Large intestine (tissue), 12 donors: ENCODE data around the gene PRR20G. TPM values are rescaled to one million over a fixed set of nuclear protein-coding genes. Genes with fewer than 3 reads are reported as not detected.

Source experiments
- DNase-seq, 2 donors: peaks; one replicate each; pipeline versions ENCODE4 v3.0.0 to v3.0.0-alpha.2; 2013
- H3K27ac ChIP-seq: one replicate; pipeline ENCODE4 v1.5.1; 2013; ENCODE audit warnings: low read length
- H3K27me3 ChIP-seq: 2 replicates; pipeline ENCODE4 v1.6.1; 2013; ENCODE audit warnings: low read length; ENCODE audit not compliant: control insufficient read depth, insufficient read depth
- H3K36me3 ChIP-seq: 2 replicates; pipeline ENCODE4 v1.6.1; 2013; ENCODE audit warnings: low read length; ENCODE audit not compliant: control insufficient read depth, insufficient read depth
- H3K4me1 ChIP-seq: one replicate; pipeline ENCODE4 v1.6.1; 2013; ENCODE audit warnings: low read length; ENCODE audit not compliant: control insufficient read depth, insufficient read depth
- H3K4me3 ChIP-seq: one replicate; pipeline ENCODE4 v1.5.1; 2013; ENCODE audit warnings: low read length
- H3K9me3 ChIP-seq: one replicate; pipeline ENCODE4 v1.6.1; 2013; ENCODE audit warnings: mild to moderate bottlenecking, low read depth, low read length, moderate library complexity; ENCODE audit not compliant: control insufficient read depth
- WGBS: methylation state at CpG from one replicate; pipeline ENCODE4 v1.1.5; 2013; ENCODE audit warnings: low lambda C conversion rate; ENCODE audit not compliant: insufficient coverage; 5-methylcytosine and 5-hydroxymethylcytosine counted together
- long read RNA-seq, 11 donors: transcript quantifications; one replicate each; lab custom pipeline, GENCODE V29; 2026
- polyA plus RNA-seq: library from polyadenylated mRNA; unstranded; fragments of 120-200 nt; gene quantifications from one replicate; pipeline ENCODE4 v1.2.1, GENCODE V29; 2013

PRR20G gene
- polyA plus RNA-seq = not detected
- long read RNA-seq, donor 1 = 0 reads
- long read RNA-seq, donor 2 = 0 reads
- long read RNA-seq, donor 3 = 0 reads
- long read RNA-seq, donor 4 = 0 reads
- long read RNA-seq, donor 5 = 0 reads
- long read RNA-seq, donor 6 = 0 reads
- long read RNA-seq, donor 7 = 0 reads
- long read RNA-seq, donor 8 = 0 reads
- long read RNA-seq, donor 9 = 0 reads
- long read RNA-seq, donor 10 = 0 reads
- long read RNA-seq, donor 11 = 0 reads

GRCh38 chr3:127287840-127288239, at the start of gene PRR20G:
Gene PRR20G (minus strand): TSS chr3:127288046. CDS start chr3:127287365, 681 bp downstream.
- no peak for DNase-seq
- Histone ChIP-seq H3K36me3 (no peaks in the 10 kb centered on the region), H3K27me3 (no peaks in the 10 kb centered on the region), H3K27ac (no peak within 1 kb of the TSS), H3K4me3 (no peak within 1 kb of the TSS), H3K9me3 (peaks cover 10% of the 10 kb centered on the region), H3K4me1 (no peaks in the 10 kb centered on the region)
- WGBS = 100% methylated on average over 1 of the region's 17 CpGs

GRCh38 chr3:127337001-127337400, 49.2 kb upstream of the PRR20G start:
- peaks cover 51% of the 10 kb centered on the region for H3K27me3 ChIP-seq
- H3K9me3 ChIP-seq = peaks cover 8% of the 10 kb centered on the region
- no peaks in the 10 kb centered on the region for H3K4me1 ChIP-seq
- no CpG with 5 or more reads among the region's 7 CpGs for WGBS
- no peak overlapping the region for H3K4me3 ChIP-seq
- no peak overlapping the region for H3K27ac ChIP-seq
- no peak for DNase-seq
- H3K36me3 ChIP-seq = no peaks in the 10 kb centered on the region

DNA sequence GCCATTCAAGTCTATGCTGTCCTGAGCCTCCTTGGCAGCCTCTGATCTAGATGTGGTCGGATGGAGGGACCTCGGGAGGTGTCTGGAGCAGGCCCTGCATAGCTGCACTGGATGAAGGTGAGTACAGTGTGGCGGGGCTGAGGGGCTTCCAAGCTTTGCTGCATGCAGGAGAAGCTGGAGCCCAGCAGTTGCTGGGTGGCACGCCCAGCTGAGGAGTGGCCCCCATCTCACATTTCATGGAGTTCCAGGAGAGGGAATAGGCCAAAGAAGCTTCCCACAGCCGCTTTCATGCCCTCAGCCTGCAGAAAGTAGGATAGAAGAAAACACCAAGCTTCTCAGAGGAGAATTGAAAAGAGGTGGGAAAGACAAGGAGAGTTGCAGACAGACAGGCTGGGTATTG, 48.3 kb upstream of the PRR20G start:
- no peak for DNase-seq
- Histone ChIP-seq H3K4me3 (no peak overlapping the region), H3K36me3 (no peaks in the 10 kb centered on the region), H3K9me3 (peaks cover 8% of the 10 kb centered on the region), H3K4me1 (no peaks in the 10 kb centered on the region), H3K27me3 (peaks cover 48% of the 10 kb centered on the region), H3K27ac (no peak overlapping the region)
- no CpG with 5 or more reads among the region's 5 CpGs for WGBS

- H3K27ac ChIP-seq = no peak overlapping the region
- no peaks in the 10 kb centered on the region for H3K4me1 ChIP-seq
- no peak for DNase-seq
- 71% methylated on average over 2 of the region's 2 CpGs for WGBS
- peaks cover 6% of the 10 kb centered on the region for H3K9me3 ChIP-seq
- no peak overlapping the region for H3K4me3 ChIP-seq
- no peaks in the 10 kb centered on the region for H3K27me3 ChIP-seq
- no peaks in the 10 kb centered on the region for H3K36me3 ChIP-seq
Observed at GRCh38 chr3:127330385-127330784, 42.5 kb upstream of the PRR20G start.

- no peaks in the 10 kb centered on the region for H3K36me3 ChIP-seq
- H3K27me3 ChIP-seq = no peaks in the 10 kb centered on the region
- no CpG with 5 or more reads among the region's 2 CpGs for WGBS
- H3K4me3 ChIP-seq = no peak overlapping the region
- DNase-seq = no peak
- H3K27ac ChIP-seq = no peak overlapping the region
- H3K4me1 ChIP-seq = no peaks in the 10 kb centered on the region
- peaks cover 6% of the 10 kb centered on the region for H3K9me3 ChIP-seq
Observed at GRCh38 chr3:127329631-127330285, 41.9 kb upstream of the PRR20G start.

DNA sequence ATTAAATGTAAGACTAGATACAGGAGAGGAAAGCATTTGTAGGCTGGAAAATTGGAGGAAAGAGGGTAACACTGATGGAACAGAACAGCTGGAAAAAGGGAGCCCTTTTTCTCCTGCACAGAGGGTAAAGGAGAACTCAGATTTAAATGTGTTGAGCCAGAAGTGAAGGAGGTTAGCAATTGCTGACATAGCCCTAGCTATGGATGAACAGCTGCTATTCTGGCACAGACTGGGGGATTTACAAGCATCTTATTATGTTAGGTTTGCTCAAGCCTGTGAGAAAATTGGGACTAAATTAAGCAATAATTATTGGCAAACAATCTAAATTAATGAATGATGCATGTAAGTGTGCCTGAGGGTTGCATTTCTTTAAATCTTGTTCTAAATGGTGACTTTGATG, 40.6 kb upstream of the PRR20G start:
- Histone ChIP-seq H3K4me1 (no peaks in the 10 kb centered on the region), H3K27ac (no peak overlapping the region), H3K9me3 (peaks cover 6% of the 10 kb centered on the region), H3K36me3 (no peaks in the 10 kb centered on the region), H3K27me3 (no peaks in the 10 kb centered on the region), H3K4me3 (no peak overlapping the region)
- DNase-seq = no peak

DNA sequence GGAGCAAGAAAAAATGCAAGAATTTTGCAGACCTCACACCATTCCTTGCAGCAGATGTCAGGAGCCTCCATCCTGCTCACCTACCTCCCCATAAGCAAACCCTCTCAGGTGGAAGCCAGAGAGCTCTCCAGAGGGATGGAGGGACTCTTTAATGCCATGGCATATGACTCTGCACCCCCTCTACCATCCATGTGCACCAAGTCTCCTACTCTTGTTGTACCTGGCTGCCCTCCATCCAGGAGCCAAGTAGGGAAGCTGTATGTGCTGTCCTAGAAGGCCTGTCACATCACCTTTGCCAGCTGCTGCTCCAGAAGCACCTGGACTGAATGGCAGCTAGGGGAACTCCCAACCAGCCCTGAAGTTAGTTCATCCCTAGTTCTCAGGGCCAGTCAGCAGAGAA, 38.5 kb upstream of the PRR20G start:
- peaks cover 6% of the 10 kb centered on the region for H3K9me3 ChIP-seq
- DNase-seq = no peak
- H3K4me3 ChIP-seq = no peak overlapping the region
- H3K36me3 ChIP-seq = no peaks in the 10 kb centered on the region
- H3K27ac ChIP-seq = no peak overlapping the region
- no peaks in the 10 kb centered on the region for H3K27me3 ChIP-seq
- no peaks in the 10 kb centered on the region for H3K4me1 ChIP-seq

- no peaks in the 10 kb centered on the region for H3K36me3 ChIP-seq
- no peaks in the 10 kb centered on the region for H3K4me1 ChIP-seq
- no CpG with 5 or more reads among the region's 1 CpG for WGBS
- H3K27me3 ChIP-seq = no peaks in the 10 kb centered on the region
- peaks cover 5% of the 10 kb centered on the region for H3K9me3 ChIP-seq
- no peak for DNase-seq
- no peak overlapping the region for H3K27ac ChIP-seq
- no peak overlapping the region for H3K4me3 ChIP-seq
Observed at GRCh38 chr3:127325629-127325961, 37.7 kb upstream of the PRR20G start.

- no peaks in the 10 kb centered on the region for H3K36me3 ChIP-seq
- H3K4me3 ChIP-seq = no peak overlapping the region
- WGBS = no CpG with 5 or more reads among the region's 4 CpGs
- no peak overlapping the region for H3K27ac ChIP-seq
- H3K4me1 ChIP-seq = no peaks in the 10 kb centered on the region
- no peaks in the 10 kb centered on the region for H3K9me3 ChIP-seq
- H3K27me3 ChIP-seq = no peaks in the 10 kb centered on the region
- DNase-seq = no peak
Observed at GRCh38 chr3:127324913-127325628, 37.2 kb upstream of the PRR20G start.

GRCh38 chr3:127324076-127324475, 36.2 kb upstream of the PRR20G start:
- no peak overlapping the region for H3K4me3 ChIP-seq
- no peak for DNase-seq
- H3K36me3 ChIP-seq = no peaks in the 10 kb centered on the region
- H3K27ac ChIP-seq = no peak overlapping the region
- WGBS = no CpG with 5 or more reads among the region's 3 CpGs
- H3K27me3 ChIP-seq = no peaks in the 10 kb centered on the region
- H3K9me3 ChIP-seq = no peaks in the 10 kb centered on the region
- no peaks in the 10 kb centered on the region for H3K4me1 ChIP-seq

- Histone ChIP-seq H3K36me3 (no peaks in the 10 kb centered on the region), H3K27me3 (no peaks in the 10 kb centered on the region), H3K4me3 (no peak overlapping the region), H3K4me1 (no peaks in the 10 kb centered on the region), H3K9me3 (no peaks in the 10 kb centered on the region), H3K27ac (no peak overlapping the region)
- no peak for DNase-seq
- WGBS = no CpG with 5 or more reads among the region's 5 CpGs
Observed at GRCh38 chr3:127323581-127323980, 35.7 kb upstream of the PRR20G start.
